HG03354 (cell line): Measurements from ENCODE around the gene DNAH14.
A peak's percentile ranks its signal among the peaks of the same experiment; 100 is the strongest.

Source experiments
- ATAC-seq: cut with Tn5 transposase; IDR thresholded peaks from one replicate; pipeline ENCODE4 v1.9.1; 2021; ENCODE audit warnings: mild to moderate bottlenecking; ENCODE audit not compliant: unreplicated experiment, poor library complexity, severe bottlenecking

The DNAH14 gene

GRCh38 chr1:225418059-225418458 is 488.6 kb downstream of the DNAH14 start:
- no peak for ATAC-seq

- ATAC-seq = no peak
Observed at GRCh38 chr1:225418598-225418997, 489.1 kb downstream of the DNAH14 start.

DNA sequence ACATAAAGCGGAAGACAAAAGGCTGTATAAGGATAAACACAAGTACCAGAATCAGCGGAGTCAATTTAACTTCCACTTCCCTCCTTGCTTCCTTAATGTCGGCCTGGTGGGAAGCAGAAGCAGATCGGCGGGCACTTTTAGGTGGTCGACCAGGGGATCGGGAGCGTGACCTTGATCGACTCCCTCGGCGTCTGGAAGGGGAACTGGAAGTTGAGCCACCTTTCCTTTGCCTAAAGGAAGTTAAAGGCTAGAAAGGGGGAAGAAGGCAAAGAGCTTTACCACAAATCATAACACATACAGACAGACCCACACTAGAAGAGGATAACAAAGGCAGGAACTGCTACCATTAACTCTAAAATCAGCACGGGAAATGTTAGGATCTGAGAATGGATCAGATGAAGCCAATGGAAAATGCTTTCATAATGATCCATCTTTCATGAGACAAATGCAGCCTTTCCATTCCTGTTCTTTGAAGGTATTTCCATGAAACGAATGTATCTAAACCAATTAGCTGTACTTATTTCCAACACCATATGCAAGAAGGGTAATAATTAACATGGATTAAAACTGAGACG is 492.6 kb downstream of the DNAH14 start:
- no peak for ATAC-seq

DNA sequence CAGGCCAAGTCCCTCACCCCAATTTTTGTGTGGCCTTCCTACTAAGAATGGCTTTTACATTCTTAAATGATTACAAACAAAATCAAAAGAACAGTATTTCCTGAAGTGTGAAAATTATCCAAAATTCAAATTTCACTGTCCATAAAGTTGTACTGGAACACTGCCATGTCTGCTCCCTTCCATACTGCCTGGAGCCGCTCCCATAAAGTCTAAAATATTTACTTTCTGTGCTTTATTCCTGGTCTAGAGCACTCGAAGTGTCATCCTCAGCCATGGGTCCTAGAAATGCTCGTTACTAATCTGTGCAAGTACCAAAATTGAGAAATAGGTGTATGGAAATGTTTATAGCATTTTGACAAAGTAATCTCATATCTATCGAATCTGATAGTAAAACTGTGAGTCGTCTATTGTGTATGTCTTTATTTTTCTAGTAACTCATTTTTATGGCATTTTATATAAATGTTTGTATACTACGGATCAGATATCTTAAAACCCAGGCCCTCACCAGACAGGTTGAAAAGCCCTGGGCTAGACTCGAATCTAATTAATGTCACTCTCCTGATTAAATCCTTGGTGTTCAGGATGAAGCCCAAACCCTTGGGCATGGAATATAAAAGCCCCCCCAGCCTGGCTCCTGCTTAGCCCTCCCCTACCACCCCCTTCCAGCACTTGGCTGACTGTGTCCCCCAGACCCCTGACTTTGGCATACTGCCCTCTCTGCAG is 493.5 kb downstream of the DNAH14 start:
- no peak for ATAC-seq

DNA sequence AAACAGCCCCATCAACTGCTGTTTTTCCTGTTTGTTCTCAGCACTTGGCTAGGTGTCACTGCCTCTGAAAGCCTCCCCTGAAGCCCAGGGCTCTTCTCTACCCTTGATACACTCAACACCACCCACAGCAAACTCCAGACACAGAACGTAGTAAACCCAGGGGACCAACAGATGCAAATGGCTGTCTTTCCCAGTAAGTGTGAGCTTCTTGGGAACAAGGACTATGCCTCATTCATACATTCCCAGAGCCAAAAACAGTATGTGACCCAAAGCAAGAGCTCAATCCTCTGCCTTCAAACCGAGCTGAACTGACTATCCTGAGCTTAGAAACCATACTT is 494.0 kb downstream of the DNAH14 start:
- no peak for ATAC-seq

GRCh38 chr1:225424562-225425200 is 495.2 kb downstream of the DNAH14 start:
- no peak for ATAC-seq

DNA sequence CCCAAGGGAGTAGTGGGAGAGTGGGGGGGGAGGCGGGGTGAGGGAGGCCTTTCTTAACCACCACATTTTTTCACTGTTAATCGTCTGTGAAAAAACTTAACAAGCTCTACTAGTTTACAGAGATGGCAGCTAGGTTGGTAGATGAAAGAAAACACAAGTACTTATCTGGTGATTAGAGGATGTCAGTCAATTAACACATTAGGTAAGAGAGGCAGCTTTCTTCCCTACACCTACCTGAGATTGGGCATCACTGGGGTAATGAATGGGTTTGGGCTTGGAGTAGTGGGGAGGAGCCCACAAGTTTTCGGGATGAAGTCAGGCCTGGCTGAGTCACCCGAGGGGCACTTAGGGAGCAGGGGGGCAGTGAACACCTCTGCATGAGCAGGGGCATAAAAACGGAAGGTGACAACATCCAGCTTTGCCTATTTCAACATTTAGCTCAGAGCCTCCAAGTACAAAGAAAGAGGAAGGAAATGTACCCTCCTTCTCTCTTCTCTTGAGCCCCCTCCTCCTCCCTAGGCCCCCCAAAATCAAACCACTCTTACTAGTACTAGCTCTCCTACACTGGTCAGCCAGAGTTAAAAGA is 495.8 kb downstream of the DNAH14 start:
- ATAC-seq = no peak

- ATAC-seq = peak; percentile 25
Observed at GRCh38 chr1:225426395-225427234, 497.1 kb downstream of the DNAH14 start.

DNA sequence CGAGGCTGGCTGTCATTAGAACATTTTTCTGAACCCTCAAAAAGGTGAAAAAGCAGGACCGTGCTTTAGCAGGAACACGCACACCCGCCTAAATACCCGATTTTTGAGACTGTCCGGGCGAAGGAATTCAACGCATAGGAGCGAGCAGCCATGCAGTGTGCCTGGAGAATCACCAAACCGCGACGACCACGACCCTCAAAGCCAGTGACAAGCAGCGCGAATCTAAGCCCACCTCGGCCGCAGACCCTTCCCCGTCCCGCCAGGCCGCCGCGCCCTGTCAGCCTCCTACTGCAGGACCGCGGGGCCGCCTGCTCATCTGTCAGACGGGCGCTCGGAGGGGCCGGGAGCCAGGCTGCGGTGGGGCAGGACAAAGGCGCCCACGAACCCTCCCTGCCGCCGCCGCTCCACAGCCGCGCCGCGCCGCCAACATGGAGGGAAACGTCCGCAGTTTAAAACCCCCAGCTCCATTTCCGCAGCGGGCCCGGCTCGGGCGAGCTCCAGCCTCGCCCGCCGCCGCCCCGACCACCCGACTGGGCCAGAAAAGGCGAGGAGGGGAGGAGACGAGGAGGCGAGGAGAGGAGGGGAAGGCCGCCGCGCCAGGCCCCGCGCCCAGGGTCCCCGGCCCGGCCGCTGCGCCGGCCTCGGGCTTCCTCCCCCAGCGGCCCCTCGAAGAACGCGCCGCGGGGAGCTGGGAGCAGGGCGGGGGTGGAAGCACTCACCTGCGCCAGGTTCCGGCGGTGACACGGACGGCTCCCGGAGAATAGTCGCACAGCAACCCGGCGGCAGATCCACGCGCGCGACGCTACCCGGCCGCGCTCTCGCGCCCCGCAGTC is 498.0 kb downstream of the DNAH14 start, which contains the start of gene LBR:
LBR (minus strand) TSS at position 804 of the 833 bp plus-strand sequence. CDS start 3,963 bp downstream, outside the sequence.
- peak; percentile 41 for ATAC-seq

DNA sequence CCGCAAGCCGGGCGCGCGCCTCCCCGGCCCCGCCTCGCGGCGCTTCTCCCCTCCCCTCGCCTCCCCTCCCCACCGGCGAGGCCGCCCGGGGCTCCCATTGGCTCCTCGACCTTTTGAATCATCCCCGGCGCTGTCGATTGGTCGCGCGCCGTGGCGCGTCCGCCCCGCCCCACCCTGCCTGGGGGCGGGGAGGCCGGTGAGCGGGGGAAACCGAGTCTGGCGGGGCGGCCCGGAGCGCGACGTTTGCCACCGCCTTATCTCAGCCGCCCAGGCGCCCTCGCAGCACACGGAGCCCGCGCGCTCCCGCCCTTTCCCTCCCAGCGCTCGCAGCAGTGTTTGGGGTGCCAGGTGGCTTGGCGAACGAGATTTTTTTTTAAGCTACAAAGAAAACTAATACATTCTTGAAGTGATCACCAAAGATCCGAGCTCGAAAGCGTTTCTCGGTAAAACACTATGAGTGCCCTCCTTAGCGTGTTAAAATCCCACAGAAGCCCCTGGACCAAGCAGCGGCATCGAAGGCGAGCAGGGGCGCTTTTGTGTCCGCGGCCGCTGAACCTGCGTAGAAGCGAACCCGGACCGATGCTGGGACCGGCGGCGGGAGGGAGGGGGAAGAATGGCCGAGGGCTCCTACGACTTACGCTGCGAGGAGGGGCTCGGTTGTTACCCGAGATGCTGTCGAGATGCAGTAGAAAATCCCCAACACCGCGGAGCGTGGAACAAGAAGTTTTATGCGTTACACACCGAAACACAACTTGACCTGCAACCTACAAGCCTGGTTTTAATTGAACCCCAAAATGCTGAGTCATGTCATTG is 498.8 kb downstream of the DNAH14 start:
- ATAC-seq = peak; percentile 87

GRCh38 chr1:225428881-225429455 is 499.5 kb downstream of the DNAH14 start:
- no peak for ATAC-seq

GRCh38 chr1:225430301-225430700 is 500.8 kb downstream of the DNAH14 start:
- ATAC-seq = no peak

GRCh38 chr1:225431081-225431863 is 501.8 kb downstream of the DNAH14 start:
- no peak for ATAC-seq

DNA sequence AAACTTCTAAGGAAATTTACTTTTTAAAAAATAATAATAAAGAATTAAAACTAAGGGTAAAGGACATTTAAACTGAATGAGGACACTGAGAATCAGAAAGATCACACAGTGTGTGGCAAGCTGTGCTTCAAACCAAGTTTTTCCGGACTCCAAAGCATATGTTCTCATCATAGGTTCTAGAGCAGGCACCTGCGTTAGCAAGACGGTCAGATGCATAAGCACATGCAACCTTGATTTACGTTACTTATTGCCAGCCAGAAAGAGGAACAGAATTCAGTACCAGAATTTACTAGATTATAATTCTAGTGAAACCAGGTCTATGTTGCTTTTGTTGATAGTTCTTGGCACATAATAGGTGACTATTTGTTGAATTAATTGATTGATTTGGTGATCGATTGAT is 504.6 kb downstream of the DNAH14 start:
- ATAC-seq = peak; percentile 28

- ATAC-seq = no peak
Observed at GRCh38 chr1:225435076-225435475, 505.6 kb downstream of the DNAH14 start.

GRCh38 chr1:225435487-225435886 is 506.0 kb downstream of the DNAH14 start:
- no peak for ATAC-seq

DNA sequence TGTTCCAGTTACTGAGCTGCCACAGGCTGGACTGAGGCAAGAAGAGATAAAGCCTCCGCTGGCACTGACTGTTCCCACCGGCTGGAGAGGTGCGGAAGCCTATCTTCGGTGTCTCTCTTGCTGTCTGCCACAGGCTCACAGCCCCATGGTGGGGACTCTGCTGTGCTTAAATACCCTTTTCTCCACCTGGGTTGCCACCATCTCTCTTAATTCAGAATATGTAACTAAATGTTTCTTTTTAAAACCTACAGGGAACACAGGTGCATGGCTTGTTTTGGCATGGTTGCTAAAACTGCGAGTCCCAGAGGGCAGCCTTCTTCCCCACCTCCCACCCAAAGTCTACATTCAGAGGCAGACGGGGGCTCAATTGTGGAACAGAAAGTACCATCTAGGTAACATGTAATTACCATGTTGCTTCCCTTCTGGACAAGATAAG is 506.5 kb downstream of the DNAH14 start:
- ATAC-seq = peak; percentile 83
